Spleen (tissue), 7 donors: Measurements from ENCODE around the gene PERM1.

Experiments
- CTCF ChIP-seq, 11 experiments: fragments of 200-600 bp in 7 of 11; fragments of 450-650 bp in 4 of 11; sonication (generic) in 4 of 11; IDR thresholded peaks in 8 of 11; conservative IDR thresholded peaks in 3 of 11; 1 replicate in 7 of 11; 2 replicates in 4 of 11; pipeline versions ENCODE4 v1.4.0 to v1.8.0; 2016 to 2021; ENCODE audit warnings: antibody characterized with exemption in 11 of 11, inconsistent platforms in 4 of 11, mild to moderate bottlenecking in 1 of 11
- POLR2A ChIP-seq, 3 donors: fragments of 450-650 bp; IDR thresholded peaks; one replicate each; pipeline ENCODE4 v1.5.1; 2017; ENCODE audit warnings: antibody characterized with exemption in 3 of 3, mild to moderate bottlenecking in 1 of 3
- POLR2AphosphoS5 ChIP-seq, 3 donors: sonication (generic); formaldehyde crosslinking; IDR thresholded peaks; one replicate each; pipeline ENCODE4 v1.5.1; 2017; ENCODE audit warnings: antibody characterized with exemption in 3 of 3
- donor health status: DM: no; HTN: no; CAD: no; lungs with moderate emphysema.
- donor health status: DM: no; HTN: no; CAD: no.
- donor health status: DM: no; HTN: no; CAD: no.

GRCh38 chr1:1022302-1023009, 40.6 kb upstream of the PERM1 start:
- TF ChIP-seq CTCF (IDR thresholded peaks at IDR 0.05 in 8 of 11, conservative IDR thresholded peaks at IDR 0.05 in 3 of 11) = no peak
- TF ChIP-seq POLR2AphosphoS5 (IDR thresholded peaks at IDR 0.05) = no peak
- TF ChIP-seq POLR2A (IDR thresholded peaks at IDR 0.05) = no peak
